Ectodermal cell (in vitro differentiated cells): ENCODE measurements around the gene OR5K1.

ENCODE experiments used
- H3K27ac ChIP-seq: 2 replicates; pipeline ENCODE4 v1.7.0; 2013; ENCODE audit warnings: mild to moderate bottlenecking, low read depth, low read length; ENCODE audit not compliant: insufficient read depth, poor library complexity, severe bottlenecking
- H3K27me3 ChIP-seq: 2 replicates; pipeline ENCODE4 v1.7.0; 2013; ENCODE audit warnings: mild to moderate bottlenecking, low read length; ENCODE audit not compliant: insufficient read depth, control insufficient read depth, poor library complexity, severe bottlenecking
- H3K36me3 ChIP-seq: one replicate; pipeline ENCODE4 v1.7.0; 2013; ENCODE audit warnings: low read length; ENCODE audit not compliant: control insufficient read depth, insufficient read depth
- H3K4me1 ChIP-seq: one replicate; pipeline ENCODE4 v1.7.0; 2013; ENCODE audit warnings: low read length; ENCODE audit not compliant: control insufficient read depth, insufficient read depth
- H3K4me3 ChIP-seq: 2 replicates; pipeline ENCODE4 v1.7.0; 2013; ENCODE audit warnings: low read depth, low read length, control low read depth; ENCODE audit not compliant: insufficient read depth
- H3K9me3 ChIP-seq: 2 replicates; pipeline ENCODE4 v1.7.0; 2013; ENCODE audit warnings: mild to moderate bottlenecking, low read length, moderate library complexity; ENCODE audit not compliant: control insufficient read depth
- WGBS, 2 experiments: methylation state at CpG; one replicate each; pipeline ENCODE4 v1.1.7; 2013; ENCODE audit warnings: missing lambda C conversion rate in 2 of 2; 5-methylcytosine and 5-hydroxymethylcytosine counted together

Gene OR5K1

GRCh38 chr3:98513091-98513511 is 50.1 kb downstream of the OR5K1 start:
- Histone ChIP-seq H3K4me3 (no peak overlapping the region), H3K27me3 (no peaks in the 10 kb centered on the region), H3K4me1 (no peaks in the 10 kb centered on the region), H3K36me3 (peaks cover 6% of the 10 kb centered on the region), H3K9me3 (no peaks in the 10 kb centered on the region), H3K27ac (no peak overlapping the region)
- 89 to 91% methylated on average over 4 of the region's 4 CpGs for WGBS, 2 experiments

GRCh38 chr3:98513736-98514135 is 50.7 kb downstream of the OR5K1 start:
- no peaks in the 10 kb centered on the region for H3K4me1 ChIP-seq
- no peak overlapping the region for H3K4me3 ChIP-seq
- H3K27ac ChIP-seq, result no peak overlapping the region
- H3K9me3 ChIP-seq, result no peaks in the 10 kb centered on the region
- peaks cover 6% of the 10 kb centered on the region for H3K36me3 ChIP-seq
- WGBS, 2 experiments, result 89 to 99% methylated on average over 3 of the region's 3 CpGs
- no peaks in the 10 kb centered on the region for H3K27me3 ChIP-seq

- 100% methylated on average over 1 of the region's 1 CpG; no CpG with 5 or more reads in 1 of the 2 experiments for WGBS, 2 experiments
- Histone ChIP-seq H3K4me3 (no peak overlapping the region), H3K4me1 (no peaks in the 10 kb centered on the region), H3K27ac (no peak overlapping the region), H3K36me3 (peaks cover 12% of the 10 kb centered on the region), H3K27me3 (no peaks in the 10 kb centered on the region), H3K9me3 (no peaks in the 10 kb centered on the region)
Measured at GRCh38 chr3:98514948-98515347, 51.9 kb downstream of the OR5K1 start.

- H3K9me3 ChIP-seq, result no peaks in the 10 kb centered on the region
- peaks cover 16% of the 10 kb centered on the region for H3K36me3 ChIP-seq
- H3K27ac ChIP-seq, result no peak overlapping the region
- peaks cover 4% of the 10 kb centered on the region for H3K4me1 ChIP-seq
- no peak overlapping the region for H3K4me3 ChIP-seq
- WGBS, 2 experiments, result 96 to 98% methylated on average over 2 of the region's 2 CpGs
- H3K27me3 ChIP-seq, result no peaks in the 10 kb centered on the region
Measured at GRCh38 chr3:98518816-98519215, 55.8 kb downstream of the OR5K1 start.

- WGBS, 2 experiments, result 97 to 98% methylated on average over 1 of the region's 1 CpG
- peaks cover 4% of the 10 kb centered on the region for H3K4me1 ChIP-seq
- no peaks in the 10 kb centered on the region for H3K27me3 ChIP-seq
- H3K4me3 ChIP-seq, result no peak overlapping the region
- no peaks in the 10 kb centered on the region for H3K9me3 ChIP-seq
- no peak overlapping the region for H3K27ac ChIP-seq
- peaks cover 16% of the 10 kb centered on the region for H3K36me3 ChIP-seq
Measured at GRCh38 chr3:98519351-98519750, 56.4 kb downstream of the OR5K1 start.

GRCh38 chr3:98521897-98522543 is 59.0 kb downstream of the OR5K1 start:
- Histone ChIP-seq H3K4me1 (peaks cover 4% of the 10 kb centered on the region), H3K9me3 (no peaks in the 10 kb centered on the region), H3K4me3 (peak overlapping the region; percentile 92), H3K27me3 (no peaks in the 10 kb centered on the region), H3K27ac (peak overlapping the region; percentile 88), H3K36me3 (peaks cover 10% of the 10 kb centered on the region)
- WGBS, 2 experiments, result 0% methylated on average over 15 of the region's 16 CpGs
